ENCODE results near the gene TRIM14.

The TRIM14 gene

DNA sequence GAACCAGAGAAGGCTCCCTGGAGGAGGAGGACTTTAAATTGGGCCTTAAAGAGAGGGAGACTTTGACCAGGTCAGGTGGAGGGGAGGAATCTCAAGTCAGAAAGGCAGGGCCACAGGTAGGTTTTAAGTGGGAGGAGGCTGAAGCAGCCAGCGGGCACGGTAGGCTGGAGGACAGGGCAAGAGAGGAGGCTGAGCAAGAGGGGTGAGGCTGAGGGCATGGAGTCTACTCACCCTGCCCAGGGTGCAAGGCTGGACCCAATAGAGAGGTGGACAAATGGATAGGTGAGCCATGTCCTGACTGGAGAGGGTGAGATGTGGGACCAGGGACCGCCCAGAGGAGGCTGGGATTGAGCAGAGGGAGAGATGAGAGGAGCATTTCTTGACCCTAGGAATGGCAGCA, 25.6 kb upstream of the TRIM14 start:
- TF ChIP-seq ZNF8 (CRISPR knock-in tag; IDR thresholded peaks at IDR 0.05) = no peak
- TF ChIP-seq TSHZ2 (CRISPR knock-in tag; IDR thresholded peaks at IDR 0.05) = no peak
- no peak for TF ChIP-seq CSDC2 (CRISPR knock-in tag; IDR thresholded peaks at IDR 0.05)
- TF ChIP-seq ZNF70 (CRISPR knock-in tag; IDR thresholded peaks at IDR 0.05) = no peak
- no peak for TF ChIP-seq RARB (CRISPR knock-in tag; IDR thresholded peaks at IDR 0.05)
- no peak for ATAC-seq

DNA sequence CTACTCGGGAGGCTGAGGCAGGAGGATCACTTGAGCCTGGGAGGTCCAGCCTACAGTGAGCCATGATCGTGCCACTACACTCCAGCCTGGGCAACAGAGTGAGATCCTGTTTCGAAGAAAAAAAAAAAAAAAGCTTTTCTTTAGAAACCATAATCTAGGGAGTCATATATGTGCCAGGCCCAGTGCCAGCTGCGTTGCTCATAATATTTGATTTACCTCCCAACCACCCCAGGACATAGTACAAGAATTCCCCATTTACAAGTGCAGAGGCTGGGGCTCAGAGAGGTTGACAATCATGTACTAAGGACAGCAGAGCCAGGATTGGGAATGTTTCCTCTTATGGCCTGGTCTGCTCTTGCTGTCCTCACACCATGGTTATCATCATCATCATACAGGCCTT, 25.1 kb upstream of the TRIM14 start:
- ATAC-seq = no peak

More for the DNA sequence above, 25.1 kb upstream of the TRIM14 start:
- TF ChIP-seq, protein P1, sequence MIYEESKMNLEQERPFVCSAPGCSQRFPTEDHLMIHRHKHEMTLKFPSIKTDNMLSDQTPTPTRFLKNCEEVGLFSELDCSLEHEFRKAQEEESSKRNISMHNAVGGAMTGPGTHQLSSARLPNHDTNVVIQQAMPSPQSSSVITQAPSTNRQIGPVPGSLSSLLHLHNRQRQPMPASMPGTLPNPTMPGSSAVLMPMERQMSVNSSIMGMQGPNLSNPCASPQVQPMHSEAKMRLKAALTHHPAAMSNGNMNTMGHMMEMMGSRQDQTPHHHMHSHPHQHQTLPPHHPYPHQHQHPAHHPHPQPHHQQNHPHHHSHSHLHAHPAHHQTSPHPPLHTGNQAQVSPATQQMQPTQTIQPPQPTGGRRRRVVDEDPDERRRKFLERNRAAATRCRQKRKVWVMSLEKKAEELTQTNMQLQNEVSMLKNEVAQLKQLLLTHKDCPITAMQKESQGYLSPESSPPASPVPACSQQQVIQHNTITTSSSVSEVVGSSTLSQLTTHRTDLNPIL (CRISPR knock-in tag; IDR thresholded peaks at IDR 0.05; ENCODE audit: low read depth) = no peak
- no peak for TF ChIP-seq ZFP30 (CRISPR knock-in tag; IDR thresholded peaks at IDR 0.05)
- no peak for TF ChIP-seq TOX (CRISPR knock-in tag; IDR thresholded peaks at IDR 0.05; ENCODE audit: borderline replicate concordance)
- TF ChIP-seq, protein P2, sequence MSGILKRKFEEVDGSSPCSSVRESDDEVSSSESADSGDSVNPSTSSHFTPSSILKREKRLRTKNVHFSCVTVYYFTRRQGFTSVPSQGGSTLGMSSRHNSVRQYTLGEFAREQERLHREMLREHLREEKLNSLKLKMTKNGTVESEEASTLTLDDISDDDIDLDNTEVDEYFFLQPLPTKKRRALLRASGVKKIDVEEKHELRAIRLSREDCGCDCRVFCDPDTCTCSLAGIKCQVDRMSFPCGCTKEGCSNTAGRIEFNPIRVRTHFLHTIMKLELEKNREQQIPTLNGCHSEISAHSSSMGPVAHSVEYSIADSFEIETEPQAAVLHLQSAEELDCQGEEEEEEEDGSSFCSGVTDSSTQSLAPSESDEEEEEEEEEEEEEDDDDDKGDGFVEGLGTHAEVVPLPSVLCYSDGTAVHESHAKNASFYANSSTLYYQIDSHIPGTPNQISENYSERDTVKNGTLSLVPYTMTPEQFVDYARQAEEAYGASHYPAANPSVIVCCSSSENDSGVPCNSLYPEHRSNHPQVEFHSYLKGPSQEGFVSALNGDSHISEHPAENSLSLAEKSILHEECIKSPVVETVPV (CRISPR knock-in tag; IDR thresholded peaks at IDR 0.05) = no peak
- no peak for TF ChIP-seq GLIS3 (CRISPR knock-in tag; IDR thresholded peaks at IDR 0.05)
- no peak for TF ChIP-seq TCF4 (CRISPR knock-in tag; IDR thresholded peaks at IDR 0.05; ENCODE audit: borderline replicate concordance)
- TF ChIP-seq PPARA (CRISPR knock-in tag; IDR thresholded peaks at IDR 0.05; ENCODE audit: borderline replicate concordance) = no peak
- TF ChIP-seq ARNTL (CRISPR knock-in tag; IDR thresholded peaks at IDR 0.05; ENCODE audit: borderline replicate concordance, low read depth) = no peak
- TF ChIP-seq TSHZ2 (CRISPR knock-in tag; IDR thresholded peaks at IDR 0.05) = no peak
- no peak for TF ChIP-seq ISL1 (CRISPR knock-in tag; IDR thresholded peaks at IDR 0.05)
- TF ChIP-seq ZC3H10 (CRISPR knock-in tag; IDR thresholded peaks at IDR 0.05) = no peak
- no peak for TF ChIP-seq SNAI2 (CRISPR knock-in tag; IDR thresholded peaks at IDR 0.05)
- TF ChIP-seq, protein P3, sequence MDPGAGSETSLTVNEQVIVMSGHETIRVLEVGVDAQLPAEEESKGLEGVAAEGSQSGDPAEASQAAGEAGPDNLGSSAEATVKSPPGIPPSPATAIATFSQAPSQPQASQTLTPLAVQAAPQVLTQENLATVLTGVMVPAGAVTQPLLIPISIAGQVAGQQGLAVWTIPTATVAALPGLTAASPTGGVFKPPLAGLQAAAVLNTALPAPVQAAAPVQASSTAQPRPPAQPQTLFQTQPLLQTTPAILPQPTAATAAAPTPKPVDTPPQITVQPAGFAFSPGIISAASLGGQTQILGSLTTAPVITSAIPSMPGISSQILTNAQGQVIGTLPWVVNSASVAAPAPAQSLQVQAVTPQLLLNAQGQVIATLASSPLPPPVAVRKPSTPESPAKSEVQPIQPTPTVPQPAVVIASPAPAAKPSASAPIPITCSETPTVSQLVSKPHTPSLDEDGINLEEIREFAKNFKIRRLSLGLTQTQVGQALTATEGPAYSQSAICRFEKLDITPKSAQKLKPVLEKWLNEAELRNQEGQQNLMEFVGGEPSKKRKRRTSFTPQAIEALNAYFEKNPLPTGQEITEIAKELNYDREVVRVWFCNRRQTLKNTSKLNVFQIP (CRISPR knock-in tag; IDR thresholded peaks at IDR 0.05; ENCODE audit: borderline replicate concordance, low read depth) = no peak
- no peak for TF ChIP-seq ZNF565 (CRISPR knock-in tag; conservative IDR thresholded peaks at IDR 0.05; ENCODE audit: low read depth)
- TF ChIP-seq ZNF8 (CRISPR knock-in tag; IDR thresholded peaks at IDR 0.05) = no peak
- TF ChIP-seq ZFP3 (CRISPR knock-in tag; IDR thresholded peaks at IDR 0.05) = no peak
- no peak for TF ChIP-seq BACH2 (CRISPR knock-in tag; IDR thresholded peaks at IDR 0.05; ENCODE audit: borderline replicate concordance)
- TF ChIP-seq OSR1 (CRISPR knock-in tag; IDR thresholded peaks at IDR 0.05) = no peak
- no peak for TF ChIP-seq RARB (CRISPR knock-in tag; IDR thresholded peaks at IDR 0.05)
- TF ChIP-seq CSDC2 (CRISPR knock-in tag; IDR thresholded peaks at IDR 0.05) = no peak
